NCI-H526 treated with DMSO at 0.1 percent for 48 hours (cell line): Measurements from ENCODE around the gene TUBGCP4.
"Not testable (repeated sequence)": the region's sequence is repeated elsewhere in the genome, so short reads cannot be mapped to it uniquely, and the experiment has no call there.

ENCODE experiments used
- DNase-seq: peaks from one replicate; lab custom pipeline; 2025; lab: John Stamatoyannopoulos, UW

Gene TUBGCP4, protein sequence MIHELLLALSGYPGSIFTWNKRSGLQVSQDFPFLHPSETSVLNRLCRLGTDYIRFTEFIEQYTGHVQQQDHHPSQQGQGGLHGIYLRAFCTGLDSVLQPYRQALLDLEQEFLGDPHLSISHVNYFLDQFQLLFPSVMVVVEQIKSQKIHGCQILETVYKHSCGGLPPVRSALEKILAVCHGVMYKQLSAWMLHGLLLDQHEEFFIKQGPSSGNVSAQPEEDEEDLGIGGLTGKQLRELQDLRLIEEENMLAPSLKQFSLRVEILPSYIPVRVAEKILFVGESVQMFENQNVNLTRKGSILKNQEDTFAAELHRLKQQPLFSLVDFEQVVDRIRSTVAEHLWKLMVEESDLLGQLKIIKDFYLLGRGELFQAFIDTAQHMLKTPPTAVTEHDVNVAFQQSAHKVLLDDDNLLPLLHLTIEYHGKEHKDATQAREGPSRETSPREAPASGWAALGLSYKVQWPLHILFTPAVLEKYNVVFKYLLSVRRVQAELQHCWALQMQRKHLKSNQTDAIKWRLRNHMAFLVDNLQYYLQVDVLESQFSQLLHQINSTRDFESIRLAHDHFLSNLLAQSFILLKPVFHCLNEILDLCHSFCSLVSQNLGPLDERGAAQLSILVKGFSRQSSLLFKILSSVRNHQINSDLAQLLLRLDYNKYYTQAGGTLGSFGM

DNA sequence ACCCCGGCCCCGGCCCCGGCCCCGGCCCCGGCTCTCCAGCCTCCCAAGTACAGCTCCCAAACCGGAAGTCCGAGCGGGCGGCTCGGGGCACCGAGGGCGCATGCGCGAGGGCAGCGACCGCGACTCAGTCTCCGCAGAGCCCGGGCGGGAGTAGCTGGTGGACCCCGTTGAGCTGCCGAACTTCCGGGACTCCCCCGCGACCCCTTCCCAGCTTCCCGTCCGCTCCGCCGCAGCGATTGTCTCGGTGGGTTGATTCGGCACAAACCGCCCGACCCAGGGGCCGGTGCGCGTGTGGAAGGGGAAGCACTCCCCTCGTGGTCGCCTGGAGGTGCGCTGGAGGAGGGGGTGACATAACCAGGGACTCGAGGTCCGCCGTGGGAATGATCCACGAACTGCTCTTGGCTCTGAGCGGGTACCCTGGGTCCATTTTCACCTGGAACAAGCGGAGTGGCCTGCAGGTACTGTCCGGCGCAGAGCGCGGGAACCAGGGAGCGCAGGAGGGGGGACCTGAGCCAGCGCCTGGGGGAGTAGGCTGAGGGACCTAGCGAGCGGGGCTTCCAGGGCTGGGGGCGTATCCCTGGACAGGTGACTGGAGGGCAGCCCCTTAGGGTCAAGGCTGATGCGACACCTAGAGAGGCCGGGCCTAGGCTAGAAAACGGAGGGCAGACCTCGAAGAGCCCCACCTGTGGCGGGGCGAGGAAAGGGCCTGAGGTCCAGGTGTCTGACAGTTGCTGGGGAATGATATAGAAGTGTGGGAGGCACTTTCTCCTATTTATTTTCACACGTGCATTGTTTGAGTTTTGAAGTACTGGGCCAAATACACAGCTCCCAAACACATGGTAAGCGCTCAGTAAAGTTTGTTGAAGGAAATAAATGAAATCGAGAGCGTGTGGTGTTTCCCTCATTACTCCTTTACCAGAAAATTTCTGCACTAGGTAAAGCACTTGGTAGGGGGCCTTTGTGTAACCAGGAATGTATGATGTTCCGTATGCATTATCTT, at the start of gene TUBGCP4, which contains the start of gene ZSCAN29:
TUBGCP4 (plus strand) TSS at position 127 of the 1,000 bp plus-strand sequence; CDS start at position 381, 254 bp downstream.
ZSCAN29 (minus strand) TSS at position 69 of the 1,000 bp plus-strand sequence. CDS start 1,130 bp downstream, outside the sequence.
- peak; percentile 85 for DNase-seq

DNA sequence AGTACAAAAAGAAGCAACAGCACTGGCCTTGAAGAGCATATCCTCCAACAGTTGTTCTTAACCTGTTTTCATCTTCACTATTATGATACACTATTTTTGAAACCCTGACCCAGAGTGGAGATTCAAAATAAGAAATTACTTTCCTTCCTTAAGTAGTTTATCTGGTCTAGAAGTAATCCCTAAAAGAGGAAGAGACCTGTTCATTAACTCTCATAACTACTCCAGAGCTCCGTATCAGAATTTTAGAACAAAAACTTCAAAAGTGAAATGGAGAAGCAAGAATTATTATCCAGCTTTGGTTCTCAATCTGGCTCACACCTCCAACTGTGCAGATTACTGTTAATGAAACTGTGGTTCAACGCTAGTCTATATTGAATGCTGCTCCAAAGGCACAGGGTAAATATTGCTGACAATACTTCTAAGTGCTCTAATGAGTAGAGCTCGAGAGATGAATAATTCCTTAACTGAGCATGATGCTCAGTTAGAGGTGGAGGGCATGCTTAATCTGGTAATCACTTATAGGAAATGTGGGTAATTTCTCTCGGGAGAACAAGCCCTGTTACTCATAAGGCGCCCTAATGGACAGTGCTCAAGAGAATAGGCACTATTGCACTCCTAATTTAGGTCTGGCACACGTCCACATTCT, 45.7 kb upstream of the TUBGCP4 start:
- no peak for DNase-seq

DNA sequence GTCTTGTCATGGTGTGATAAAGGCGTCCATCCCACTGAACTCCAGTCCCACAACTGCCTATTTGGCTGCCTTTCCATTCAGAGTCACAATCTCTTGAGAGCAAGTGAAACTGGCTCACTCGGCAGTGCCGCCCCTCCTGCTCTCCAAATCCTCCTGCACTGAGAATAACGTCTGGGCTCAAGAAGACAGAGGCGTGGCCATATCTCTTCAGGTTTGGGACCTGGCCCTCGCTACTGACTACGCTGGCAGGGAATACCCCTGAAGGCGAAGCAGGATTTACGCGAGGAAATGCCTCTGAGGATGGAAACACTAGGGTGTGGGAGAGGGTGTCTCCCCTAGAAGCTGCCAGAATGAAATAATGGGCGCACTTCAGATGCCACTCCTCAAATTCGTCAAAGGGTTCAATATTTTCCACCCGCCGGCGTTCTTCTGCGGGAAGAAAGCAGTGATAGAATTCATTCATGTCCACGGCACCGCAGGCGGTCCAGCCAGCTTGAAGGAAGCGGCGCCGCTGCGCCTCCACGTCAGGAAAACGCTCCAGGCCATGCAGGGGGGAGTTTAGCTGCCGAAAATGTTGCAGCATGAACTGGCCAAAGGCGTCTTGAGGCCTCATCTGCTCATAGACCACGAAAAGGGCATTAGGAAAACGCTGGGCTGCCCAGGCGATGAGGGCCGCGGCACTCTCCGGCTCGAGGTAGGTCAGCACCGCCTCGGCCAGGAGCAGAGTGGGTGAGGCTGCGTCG, 41.5 kb upstream of the TUBGCP4 start:
- DNase-seq, result no peak

DNA sequence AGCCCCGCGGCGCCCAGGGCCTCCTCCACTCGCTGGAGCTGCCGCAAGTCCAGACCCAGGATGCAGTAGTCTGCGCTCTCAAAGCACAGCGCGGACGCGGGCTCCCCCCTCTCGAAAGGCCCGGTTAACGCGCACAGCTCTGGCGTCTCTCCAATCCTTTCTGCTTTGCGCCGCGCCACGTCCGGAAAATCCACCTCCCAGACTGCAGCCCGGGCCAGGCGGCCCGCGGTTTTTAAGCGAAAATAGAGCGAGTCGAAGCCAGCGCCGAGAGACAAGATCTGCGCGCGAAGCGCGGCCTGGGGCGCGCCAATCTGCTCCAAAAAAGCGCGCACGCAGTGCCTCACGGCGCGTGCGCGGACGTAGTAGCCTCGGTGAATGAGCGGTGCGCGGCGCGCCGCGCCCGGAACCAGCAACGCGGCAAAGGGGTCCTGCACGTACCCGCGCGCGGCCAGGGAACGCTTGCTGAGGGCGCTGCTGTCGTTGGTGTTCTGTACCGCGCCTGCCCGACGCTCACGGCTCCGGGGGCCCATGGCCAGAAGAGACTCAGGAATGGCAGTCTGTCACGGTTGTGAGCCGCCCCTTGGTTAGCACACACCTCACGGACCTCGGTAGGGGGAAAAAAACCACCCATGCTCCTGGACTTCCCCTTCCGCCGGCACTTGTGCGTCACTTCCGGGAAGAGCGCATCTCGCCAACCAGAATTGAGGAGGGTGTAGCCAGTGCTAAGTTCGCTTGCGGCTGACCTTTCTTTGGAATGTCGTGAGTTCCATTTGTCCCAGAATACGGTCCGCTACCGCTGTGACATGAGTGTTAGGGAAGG, 40.7 kb upstream of the TUBGCP4 start, which contains the start of gene LCMT2:
LCMT2 (minus strand) TSS at position 614 of the 820 bp plus-strand sequence; CDS start at position 530, 84 bp downstream.
- peak; percentile 87 for DNase-seq

DNA sequence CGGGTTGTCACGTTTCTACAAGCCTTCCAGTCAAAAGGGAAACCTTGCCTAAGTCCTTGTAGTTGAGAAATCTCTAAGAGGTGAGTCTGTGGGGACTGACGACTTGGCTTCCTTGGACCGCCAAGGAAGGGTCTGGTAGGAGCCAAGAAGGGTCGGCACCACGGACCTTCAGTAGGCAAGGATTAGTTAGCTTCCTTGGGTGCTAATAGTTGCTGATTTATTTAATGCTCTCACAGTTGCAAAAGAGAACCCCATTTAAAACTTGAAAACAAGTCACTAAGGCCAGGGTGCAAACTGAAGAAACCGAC, 40.2 kb upstream of the TUBGCP4 start:
- DNase-seq, result no peak

DNA sequence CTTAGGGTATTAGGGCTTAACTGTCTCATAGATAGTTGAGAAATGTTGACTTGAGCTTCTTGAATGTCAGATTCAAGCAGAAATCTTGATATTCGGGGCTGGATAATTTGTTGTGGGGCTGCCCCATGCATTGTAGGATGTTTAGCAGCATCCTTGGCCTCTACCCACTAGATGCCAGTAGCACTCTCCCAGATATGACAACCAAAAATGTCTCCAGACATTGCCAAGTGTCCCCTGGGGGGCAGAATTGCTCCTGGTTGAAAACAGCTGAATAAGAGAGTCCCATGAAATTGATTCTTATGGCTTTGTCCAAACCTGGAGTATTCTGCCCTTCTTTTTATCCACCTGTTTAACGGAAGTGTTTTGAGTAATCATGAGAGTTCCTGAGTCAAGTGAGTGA, 24.6 kb upstream of the TUBGCP4 start:
- DNase-seq, result no peak

DNA sequence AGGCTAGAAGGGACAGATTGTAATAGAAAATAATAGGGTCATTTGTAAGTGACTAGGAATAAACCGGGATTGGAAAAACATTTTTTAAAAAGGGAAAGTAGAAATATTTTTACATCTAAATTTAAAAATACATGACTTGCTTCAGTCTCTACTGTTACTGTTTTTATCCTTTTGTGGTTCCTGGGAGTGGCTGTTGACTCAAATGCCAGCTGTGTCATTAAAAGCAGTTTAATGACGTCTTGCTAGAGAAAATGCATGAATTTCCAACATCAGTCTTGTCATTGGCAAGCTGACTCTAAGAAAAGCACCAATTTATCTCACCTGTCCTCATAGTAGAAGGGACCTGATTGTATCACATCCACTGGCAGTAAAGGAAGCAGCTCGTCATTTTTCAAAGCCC, 23.8 kb upstream of the TUBGCP4 start:
- no peak for DNase-seq

DNA sequence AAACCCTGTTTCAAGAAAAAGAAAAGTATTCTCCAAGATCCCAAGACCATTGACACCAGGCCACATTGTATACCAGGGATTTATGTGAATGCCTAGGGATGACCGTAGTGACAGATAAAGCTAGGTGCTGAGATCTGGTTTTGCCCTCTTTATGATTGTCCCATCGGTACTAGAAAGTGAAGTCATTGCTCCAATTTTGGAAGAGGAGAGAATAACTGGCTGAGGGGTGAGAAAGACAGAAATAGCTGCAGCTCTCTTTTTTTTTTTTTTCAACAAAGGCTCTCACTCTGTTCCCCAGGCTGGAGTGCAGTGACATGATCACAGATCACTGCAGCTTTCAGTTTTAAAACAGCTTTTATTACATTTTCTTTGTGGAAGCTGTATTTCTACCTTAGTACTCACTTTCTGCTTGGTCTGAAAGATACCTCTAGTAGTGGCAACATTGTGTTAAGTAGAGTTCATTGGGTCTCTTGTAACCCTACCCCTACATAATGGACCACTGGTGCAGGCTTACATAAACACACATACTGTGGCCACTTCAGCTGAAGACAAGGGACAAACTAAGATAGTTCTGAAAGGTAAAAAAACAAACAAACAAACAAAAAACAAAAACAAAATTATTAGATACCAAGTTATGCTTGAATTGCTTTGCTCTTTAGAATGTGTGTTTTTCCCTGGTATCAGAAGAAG, 18.1 kb upstream of the TUBGCP4 start:
- no peak for DNase-seq

DNA sequence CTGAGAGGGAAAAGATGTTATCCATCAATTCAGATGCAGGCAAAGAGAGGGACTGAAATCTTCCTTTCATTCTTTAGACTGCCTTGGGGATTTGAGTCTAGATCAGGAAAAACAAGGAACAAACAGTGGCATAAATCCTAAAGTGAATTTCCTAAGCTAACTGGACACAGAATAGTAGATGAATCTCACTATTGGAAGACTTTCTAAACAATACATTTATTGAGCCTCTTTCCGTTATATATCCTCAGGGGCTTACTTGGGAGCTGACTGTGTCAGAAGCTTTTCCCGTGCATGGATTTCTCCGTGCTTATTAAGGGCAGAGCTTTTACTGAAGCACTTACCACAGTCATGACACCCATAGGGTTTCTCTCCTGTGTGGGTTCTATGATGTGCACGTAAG, 10.1 kb upstream of the TUBGCP4 start:
- no peak for DNase-seq

DNA sequence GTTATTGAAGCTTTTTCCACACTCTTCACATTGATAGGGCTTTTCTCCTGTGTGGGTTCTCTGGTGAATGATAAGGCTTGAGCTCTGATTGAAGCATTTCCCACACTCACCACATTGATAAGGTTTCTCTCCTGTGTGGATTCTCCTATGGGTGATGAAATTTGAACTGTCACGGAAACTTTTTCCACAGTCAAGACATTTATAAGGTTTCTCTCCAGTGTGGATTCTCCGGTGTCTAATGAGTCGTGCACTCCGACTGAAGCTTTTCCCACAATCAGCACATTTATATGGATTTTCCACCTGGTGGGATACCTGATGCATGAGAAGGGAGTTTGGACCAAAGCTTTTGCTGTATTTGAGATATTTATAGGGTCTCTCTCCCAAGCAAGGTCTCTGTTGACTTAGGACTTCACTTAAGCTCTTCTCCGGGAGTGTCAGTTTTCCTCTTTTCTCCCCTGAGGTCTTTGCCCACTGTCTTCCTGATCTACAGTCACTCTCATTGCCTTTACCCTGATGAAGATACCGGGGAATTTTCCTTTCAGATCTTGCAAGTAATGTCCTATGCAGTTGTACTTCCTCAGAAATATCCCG, 9.5 kb upstream of the TUBGCP4 start:
- DNase-seq, result no peak

DNA sequence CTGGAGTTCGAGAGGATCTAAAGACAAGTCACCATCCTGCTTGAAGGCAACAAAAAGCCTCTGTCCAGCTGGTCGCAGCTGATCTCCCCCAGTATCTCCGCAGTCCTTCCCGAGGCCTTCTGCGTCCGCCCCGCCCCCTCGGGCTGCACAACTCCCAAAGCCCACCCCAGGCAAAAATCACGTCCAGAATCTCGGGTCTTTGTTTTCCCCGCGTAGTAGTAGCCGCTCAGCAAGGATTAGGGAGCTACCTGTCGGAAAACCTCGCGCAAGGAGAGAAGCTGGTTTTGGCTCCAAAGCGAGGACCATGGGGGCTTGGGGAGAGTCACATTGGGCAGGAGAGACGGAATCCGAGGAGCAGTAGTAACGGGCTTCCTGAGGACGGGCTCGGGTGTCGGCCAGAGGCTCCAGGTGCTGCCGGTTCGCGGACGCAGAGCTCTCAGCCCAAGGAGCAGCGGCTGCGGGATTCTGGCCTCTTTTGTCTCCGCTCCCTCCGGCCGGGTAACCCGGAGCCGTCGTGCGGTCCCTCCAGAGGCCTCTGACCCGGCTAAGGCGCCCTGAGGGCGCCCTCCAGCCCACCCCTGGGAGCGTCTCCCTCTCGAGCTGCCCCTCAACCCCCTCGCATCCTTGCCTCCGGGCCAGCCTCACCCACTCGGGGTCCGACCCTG, 459 bp upstream of the TUBGCP4 start:
- DNase-seq, result no peak

DNA sequence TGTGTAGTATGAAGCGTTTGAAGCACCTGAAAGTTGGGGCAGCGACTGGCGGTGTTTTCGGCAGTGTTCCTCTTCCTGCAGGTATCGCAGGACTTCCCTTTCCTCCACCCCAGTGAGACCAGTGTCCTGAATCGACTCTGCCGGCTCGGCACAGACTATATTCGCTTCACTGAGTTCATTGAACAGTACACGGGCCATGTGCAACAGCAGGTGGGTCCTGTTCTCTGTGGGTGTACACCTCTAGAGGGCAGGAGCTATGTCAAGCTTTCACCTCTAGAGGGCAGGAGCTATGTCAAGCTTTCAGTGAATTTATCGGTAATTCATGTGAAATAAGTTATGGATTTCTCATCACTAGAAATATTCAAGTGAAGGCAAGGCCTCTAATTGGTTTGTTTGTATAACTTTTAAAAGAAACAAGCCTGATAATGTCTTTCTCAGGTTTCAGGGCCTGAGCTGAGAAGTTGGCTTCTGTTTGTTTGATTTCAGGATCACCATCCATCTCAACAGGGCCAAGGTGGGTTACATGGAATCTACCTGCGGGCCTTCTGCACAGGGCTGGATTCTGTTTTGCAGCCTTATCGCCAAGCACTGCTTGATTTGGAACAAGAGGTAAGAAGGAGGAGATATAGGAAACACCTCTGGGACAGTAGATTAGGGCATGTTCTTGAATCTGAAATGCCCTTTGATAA, 5.3 kb downstream of the TUBGCP4 start:
- peak; percentile 42 for DNase-seq

DNA sequence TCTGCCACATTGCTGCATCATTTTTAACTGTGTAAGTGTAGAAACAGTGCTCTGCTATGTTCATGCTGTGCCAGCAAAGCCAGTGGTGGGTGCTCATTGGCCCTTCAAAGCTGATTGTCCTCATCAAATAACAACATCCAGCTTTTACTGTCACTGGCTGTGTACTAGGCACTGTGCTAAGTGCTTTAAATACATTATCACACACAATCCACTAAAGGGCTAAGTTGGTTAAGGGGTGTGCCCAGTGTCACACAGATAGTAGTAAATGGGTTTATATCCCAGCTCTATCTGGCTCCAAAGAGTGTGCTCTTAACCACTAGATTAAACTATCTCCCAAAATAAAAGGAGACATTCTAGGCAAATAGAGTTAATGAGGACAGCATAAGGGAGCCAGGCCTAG, 7.7 kb downstream of the TUBGCP4 start:
- no peak for DNase-seq

DNA sequence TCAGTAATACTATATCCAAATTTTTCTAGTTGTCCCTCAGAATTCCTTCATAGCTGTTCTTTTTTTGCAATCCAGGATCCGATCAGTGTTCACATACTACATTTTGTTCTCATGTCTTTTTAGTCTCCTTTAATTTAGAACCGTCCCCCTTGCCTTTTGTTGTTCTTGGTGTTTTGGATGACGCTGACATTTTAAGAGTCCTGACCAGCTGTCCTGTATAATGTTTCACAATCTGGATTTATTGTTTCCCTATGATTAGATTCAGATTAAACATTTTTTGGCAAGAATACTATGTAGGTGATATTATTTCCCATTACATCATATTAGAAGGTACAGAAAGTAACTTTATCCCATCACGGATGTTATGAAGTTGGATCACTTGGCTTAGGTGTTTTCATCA, 11.4 kb downstream of the TUBGCP4 start:
- DNase-seq, result no peak

DNA sequence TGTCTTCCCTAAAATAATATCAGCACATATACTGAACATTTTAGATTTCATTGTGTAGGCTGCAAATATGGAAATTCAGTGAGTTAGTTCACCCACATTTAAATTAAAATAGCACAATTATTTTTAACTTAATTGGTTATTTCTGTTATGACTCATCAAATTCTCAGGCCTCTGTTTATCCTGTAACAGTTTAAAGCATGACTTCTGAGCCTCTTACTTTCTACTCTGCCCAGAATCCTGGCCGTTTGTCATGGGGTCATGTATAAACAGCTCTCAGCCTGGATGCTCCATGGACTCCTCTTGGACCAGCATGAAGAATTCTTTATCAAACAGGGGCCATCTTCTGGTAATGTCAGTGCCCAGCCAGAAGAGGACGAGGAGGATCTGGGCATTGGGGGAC, 12.2 kb downstream of the TUBGCP4 start:
- no peak for DNase-seq

DNA sequence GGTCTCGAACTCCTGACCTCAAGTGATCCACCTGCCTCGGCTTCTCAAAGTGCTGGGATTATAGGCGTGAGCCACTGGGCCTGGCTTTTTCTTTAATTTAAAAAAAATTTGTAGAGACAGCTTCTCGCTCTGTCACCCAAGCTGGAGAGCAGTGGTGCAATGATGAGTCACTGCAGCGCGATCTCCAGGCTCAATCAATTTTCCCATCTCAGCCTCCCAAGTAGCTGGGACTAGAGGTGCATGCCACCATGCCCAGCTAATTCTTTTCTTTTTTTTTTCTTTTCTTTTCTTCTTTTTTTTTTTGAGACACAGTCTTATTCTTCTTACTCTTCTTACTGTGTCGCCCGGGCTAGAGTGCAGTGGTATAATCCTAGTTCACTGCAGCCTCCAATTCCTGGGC, 19.8 kb downstream of the TUBGCP4 start:
- no peak for DNase-seq

DNA sequence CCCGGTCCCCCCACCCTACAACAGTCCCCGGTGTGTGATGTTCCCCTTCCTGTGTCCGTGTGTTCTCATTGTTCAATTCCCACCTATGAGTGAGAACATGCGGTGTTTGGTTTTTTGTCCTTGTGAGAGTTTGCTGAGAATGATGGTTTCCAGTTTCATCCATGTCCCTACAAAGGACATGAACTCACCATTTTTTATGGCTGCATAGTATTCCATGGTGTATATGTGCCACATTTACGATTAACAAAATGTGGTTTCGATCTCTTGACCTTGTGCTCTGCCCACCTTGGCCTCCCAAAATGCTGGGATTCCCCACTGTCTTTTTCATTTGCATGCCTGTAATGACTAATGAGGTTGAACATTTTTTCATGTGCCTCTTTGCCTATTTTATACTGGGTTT, 22.7 kb downstream of the TUBGCP4 start:
- not testable (repeated sequence) for DNase-seq

DNA sequence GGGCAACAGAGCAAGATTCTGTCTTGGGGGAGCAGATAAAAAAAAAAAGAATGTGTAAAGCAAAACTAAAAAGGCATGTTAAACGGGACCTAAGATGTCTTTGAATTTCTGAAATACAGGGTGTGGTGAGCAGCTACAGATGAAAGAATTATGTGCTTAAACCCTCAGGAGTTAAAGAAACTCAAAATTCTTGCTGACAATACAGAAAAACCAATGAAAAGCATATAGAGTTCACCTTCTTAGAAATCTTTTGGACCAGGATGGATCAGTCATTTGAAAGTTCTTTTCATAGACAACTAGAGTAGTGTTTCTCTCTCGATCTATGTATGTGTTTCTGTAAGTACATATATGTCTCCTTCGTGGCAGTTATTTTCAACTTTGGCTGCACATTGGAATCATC, 31.4 kb downstream of the TUBGCP4 start:
- no peak for DNase-seq
